GM19468 (cell line): Measurements from ENCODE around the gene TMUB1.
"Not testable (repeated sequence)": the region's sequence is repeated elsewhere in the genome, so short reads cannot be mapped to it uniquely, and the experiment has no call there.

Experiments used
- ATAC-seq: cut with Tn5 transposase; IDR thresholded peaks from one replicate; pipeline ENCODE4 v1.9.1; 2021; ENCODE audit warnings: mild to moderate bottlenecking, moderate library complexity, moderate number of reproducible peaks; ENCODE audit not compliant: unreplicated experiment; ENCODE audit errors: extremely low read depth

TMUB1 gene

DNA sequence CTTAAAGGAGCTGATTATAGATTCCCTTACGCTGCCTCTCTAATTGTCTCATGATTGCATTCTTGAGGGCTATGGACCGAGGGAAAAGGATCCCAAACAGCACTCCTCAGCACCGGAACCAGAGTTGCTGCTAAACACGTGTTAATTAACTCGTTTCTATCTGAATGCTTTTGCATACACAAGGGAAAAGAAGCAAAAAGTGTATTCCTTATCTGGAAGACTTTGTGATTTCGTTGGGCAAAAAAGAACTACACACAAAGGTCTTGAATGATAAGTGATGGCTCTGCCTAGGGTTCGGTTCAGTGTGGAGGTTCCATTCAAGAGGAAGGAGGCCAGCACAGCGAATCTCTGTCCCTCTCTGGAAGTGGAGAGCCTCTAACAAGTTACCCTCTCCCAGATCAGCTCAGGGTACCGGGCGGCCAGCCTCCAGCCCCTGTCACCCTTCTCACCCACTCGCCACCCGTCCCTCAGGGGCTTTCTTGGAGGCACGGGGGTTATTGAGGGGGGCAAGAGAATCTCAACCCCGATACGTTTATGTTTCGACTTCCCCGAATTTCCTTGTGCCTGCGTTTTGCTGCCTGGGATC, 24.4 kb downstream of the TMUB1 start:
- no peak for ATAC-seq

DNA sequence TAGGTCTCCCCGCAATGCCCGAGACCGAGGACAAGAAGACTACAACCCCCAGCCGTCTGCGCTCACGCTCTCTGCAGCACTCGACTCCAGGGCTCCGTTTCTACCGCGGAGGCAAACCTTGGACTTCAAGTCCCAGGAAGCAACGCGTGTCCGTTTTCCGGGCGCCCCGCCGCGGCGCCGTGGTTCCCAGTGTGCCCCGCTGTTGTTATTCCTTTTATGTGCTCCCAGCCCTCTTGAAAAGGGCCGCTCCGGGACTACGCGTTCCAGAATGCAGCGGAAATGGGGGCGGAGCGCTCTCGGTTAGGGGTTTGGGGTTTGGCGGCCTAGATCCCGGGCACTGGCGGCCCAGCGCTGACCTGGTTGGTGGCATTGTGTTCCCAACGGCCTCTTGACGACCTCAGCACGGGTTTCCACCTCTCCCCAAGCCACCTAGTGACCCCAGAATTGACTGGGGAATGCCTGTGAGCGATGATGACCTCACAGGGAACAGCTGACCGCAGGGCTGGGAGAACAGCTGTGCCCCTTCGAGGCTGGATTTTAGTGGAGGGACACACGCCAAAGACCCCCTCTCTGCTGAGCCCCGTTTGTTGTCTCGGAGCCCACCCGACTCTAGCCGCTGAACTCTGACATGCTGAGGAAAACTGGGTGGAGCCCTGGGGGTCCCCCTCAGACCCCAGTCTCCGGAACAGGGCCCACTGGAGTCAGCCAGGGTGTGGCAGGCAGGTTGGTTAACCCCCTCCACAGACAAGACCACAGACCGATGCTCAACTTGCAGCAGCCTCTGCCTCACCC, 25.1 kb downstream of the TMUB1 start:
- ATAC-seq, result peak; percentile 90

DNA sequence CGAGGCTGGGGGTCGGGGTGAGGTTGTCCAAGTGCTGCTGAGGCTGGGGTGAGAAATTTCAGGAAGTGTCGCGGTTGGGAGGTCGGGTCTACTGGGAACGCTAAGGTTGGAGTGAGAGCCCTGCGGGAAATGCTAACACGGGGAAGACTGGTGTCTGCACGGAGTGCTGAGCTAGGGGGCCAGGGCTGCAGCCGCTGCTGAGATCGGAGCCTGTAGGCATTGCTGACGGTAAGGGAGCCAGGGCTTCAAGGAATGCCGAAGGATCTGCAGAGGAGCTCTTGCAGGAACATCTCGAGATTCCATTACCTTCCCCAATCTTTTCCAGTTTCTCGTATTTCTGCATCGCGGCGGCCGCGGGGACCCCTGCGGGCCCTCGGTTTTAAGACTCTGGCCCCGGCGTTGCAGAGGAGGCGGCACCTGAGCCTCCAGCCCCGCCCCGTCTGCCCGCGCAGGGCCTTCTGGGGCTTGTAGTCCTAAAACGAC, 25.7 kb downstream of the TMUB1 start, which contains the start of gene CDK5:
CDK5 (minus strand) TSS at position 392 of the 483 bp plus-strand sequence; CDS start at position 343, 49 bp downstream.
- no peak for ATAC-seq

DNA sequence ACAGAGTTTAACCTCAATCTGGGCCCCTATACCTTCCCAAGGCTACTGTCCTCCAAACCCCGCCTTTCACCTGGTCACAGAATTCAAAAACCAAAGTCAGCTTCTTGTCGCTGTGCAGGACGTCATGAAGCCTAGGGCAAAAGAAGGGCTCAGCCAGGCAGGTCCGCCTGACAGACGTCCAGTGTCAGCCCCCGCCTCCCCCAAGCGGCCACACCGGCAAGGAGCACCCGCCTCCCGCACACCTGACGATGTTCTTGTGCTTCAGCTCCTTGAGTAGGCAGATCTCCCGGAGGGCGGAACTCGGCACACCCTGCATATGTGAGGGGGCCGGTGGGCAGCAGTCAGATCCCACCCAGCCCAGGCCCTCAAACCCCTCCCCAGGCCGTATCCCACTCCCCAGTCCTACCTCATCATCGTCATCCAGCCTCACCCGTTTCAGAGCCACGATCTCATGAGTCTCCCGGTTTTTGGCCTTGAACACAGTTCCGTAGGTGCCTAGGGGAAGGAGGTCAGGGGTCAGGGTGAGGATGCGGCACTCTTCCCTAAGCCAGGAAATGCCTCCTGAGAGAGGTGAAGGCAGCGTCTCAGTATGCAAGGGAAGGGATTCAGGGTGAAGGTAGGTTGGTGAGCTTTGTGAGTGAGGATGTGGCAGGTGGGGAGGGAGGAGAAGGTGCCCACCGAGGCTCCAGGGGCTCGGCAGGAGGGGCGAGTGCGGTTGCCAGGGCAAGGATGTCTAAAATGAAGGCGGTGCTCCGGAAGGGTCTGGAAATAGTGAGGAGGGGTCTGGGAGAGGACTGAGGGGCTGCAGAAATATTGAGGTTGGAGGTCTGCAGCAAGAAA, 26.4 kb downstream of the TMUB1 start:
- no peak for ATAC-seq

DNA sequence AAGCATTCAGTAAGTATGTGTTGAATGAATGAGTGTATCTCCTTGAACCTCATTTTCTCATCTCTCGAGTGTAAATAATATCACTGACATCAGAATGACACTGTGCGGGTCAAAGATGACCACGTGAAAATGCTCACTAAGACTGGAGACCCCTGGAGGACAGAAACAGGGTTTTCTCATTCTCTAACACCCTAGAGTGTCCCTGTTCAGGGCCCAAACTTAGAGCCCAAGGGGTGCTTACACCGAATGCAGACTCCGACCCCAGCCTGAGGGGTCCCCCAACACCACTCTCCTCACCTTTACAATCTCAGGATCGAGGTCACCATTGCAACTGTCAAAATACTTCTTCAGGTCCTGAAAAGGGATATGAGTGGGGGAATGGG, 27.0 kb downstream of the TMUB1 start:
- ATAC-seq, result no peak

DNA sequence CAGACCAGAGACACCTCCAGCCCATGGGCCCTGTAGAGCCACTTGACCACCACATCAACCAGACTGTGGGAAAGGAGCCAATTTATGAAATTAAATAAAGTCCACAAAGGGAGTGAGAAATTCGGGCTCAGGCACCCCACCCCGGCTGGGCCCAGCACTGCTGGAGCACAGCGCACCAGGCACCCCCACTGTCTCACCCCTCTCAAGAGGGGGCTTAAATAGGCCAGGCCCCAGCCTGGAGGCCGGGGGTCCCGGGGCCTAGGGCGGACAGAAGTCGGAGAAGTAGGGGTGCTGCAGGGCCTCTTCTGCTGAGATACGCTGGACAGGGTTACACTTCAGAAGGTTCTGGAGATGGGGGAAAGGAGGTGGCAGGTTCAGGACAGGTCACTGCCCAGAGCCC, 29.5 kb downstream of the TMUB1 start:
- no peak for ATAC-seq

DNA sequence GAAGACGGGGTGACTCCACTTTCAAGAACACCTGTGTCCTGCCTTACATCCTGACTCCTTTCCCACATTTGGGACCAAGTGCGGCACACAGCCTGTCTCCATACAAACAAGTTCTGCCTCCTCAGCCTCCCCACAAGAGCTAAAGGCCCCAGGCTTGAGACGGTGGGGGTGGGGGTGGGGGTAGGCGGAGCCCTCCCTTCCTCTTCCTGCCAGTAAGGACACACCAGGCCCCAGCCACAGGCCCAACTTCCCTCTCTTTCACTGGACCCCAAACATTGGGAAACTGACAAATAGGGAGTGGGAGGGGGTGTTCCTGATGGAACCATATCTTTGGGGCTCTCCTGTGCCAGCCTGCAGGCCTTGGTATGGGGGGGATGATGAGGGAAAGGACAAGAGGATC, 30.2 kb downstream of the TMUB1 start:
- ATAC-seq, result no peak

DNA sequence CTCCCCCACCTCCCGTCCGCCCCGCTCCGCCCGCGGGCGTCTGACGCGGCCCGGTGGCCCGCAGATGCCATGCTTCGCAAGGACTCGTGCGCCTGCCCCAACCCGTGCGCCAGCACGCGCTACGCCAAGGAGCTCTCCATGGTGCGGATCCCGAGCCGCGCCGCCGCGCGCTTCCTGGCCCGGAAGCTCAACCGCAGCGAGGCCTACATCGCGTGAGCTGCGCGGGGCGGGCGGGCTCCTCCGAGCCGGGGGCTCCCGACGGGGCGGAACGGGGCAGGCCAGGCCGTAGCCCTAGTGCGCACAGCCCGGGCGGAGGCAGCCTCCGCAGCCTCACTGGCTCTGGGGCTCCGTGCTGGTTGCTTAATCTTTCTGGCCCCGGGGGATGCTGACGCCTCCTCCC, 32.2 kb downstream of the TMUB1 start:
- no peak for ATAC-seq

DNA sequence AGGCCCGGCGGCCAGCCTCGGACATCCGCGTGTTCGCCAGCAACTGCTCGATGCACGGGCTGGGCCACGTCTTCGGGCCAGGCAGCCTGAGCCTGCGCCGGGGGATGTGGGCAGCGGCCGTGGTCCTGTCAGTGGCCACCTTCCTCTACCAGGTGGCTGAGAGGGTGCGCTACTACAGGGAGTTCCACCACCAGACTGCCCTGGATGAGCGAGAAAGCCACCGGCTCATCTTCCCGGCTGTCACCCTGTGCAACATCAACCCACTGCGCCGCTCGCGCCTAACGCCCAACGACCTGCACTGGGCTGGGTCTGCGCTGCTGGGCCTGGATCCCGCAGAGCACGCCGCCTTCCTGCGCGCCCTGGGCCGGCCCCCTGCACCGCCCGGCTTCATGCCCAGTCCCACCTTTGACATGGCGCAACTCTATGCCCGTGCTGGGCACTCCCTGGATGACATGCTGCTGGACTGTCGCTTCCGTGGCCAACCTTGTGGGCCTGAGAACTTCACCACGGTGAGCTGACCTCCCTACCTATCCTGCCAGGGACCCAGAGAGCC, 34.3 kb downstream of the TMUB1 start:
- no peak for ATAC-seq

DNA sequence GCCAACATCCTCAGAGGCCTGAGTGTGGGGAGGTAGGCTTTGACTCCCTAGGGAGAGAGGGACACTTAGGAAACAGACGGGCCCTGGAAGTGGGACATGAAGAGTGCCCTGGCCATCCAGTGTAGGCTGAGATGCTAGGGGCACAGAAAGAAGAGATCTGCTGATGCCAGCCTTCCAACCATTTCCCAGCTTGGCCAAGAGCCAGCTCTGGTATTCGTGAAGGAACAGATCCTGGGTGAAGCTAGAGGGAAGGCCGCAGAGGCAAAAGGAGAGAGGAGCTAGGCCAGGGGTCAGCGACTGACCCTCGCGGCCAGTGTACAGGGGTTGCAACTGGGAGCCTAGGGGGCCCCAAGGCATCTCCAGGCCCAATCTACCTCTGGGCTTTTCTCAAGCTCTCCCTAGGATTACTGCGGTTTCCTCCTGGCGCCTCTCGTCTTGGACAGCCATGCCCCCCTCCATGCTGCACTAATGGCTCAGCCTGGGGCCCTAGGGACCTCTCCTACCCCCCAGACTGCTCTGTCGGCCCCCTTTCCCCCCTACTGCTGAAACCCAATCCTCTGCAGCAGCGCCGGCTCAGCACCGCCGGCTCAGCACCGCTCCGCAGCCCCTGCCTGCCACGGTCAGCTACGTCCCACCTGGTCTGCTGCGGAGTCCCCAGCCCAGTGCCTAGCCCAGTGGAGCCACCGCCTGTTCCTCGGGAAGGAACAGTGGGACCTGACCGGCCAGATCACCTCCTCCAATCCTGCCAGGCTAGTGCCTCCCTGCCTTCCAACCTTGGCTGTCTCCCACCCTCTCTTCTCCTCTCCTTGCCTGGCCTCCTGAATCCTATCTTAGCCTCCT, 35.1 kb downstream of the TMUB1 start, which contains the start of gene ASIC3:
ASIC3 (plus strand) TSS at position 556 of the 840 bp plus-strand sequence. CDS start 355 bp downstream, outside the sequence.
- no peak for ATAC-seq

DNA sequence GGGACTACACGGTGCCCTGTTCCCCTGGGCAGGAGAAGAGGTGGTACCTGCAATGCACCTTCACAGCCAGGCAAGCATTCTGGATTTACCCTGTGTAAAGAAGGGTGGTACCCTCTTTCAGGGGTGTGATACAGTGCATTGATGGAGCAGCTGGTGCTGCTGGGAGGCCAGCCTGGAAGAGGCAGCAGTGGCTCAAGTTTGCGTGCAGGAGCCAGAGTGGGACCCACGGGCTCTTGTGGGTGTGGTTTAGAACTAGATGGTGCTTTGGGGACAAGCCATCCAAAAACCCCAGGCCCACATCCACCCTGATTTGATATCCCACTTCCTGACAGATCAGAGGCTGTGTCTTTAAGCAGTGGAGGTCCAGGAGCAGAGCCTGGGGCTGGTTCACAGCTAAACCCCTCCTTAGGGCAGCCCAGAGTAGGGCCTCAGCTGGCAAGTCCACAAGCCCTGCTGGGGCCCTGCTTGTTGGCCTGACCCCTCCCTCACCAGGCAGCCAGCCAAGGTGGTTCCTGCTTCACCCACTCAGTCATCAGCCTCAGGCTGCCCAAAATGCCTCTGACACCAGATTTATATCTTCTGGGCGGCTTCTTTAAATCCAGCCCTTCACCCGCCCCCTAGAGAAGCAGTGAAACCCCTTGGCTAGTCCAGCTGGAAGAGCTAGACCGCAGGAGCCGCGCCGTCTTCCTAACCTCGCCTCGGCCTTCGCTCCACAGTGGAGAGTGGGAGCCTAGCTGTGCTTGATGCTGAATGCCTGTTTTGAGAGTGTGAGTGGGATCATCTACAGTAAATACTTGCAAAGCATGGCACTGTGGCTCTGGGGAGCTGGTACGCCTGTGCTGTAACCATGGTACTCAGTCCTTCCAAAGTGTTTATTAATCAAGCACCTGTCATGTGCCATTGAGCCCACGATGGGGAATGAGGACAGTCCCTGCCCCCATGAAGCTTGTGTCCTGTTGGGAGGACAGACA, 36.4 kb downstream of the TMUB1 start:
- ATAC-seq, result no peak

DNA sequence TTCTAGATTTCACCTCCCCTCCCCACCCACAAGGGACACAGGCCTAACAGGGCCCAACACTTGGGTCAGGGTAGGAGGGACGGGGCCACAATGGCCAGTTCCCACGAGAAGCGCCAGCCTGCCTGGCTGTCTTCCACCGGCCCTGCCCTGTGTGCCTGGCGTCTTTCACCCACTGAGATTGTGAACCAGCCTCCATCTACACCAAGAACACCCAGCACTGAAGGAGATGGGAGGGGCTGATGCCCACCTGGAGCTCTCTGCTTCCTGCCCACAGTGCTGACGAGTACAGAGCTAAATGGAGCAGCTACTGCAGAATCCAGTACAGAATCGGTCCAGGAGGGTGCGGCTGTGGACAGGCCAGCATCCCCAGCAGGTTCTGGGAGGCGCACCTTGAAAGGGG, 37.3 kb downstream of the TMUB1 start:
- no peak for ATAC-seq

DNA sequence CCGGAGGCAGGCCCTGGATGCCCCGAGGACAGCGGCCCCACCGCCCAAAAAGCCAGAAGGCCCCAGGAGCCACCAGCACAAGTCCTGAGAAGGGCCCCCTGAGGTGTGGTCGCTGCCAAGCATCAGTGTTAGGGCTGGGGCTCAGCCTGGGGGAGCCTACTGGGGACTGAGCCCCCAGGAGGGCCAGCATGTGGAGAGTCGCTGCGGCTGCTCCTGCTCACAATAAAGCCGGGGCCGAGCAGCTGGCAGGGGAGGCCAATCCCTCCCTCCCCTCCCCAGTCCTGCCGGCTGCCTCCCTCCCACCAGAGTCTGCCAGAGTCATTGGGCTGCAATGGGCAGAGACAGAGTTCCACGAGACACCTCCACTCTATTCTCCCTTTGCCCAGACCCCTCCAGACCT, 38.0 kb downstream of the TMUB1 start:
- no peak for ATAC-seq

DNA sequence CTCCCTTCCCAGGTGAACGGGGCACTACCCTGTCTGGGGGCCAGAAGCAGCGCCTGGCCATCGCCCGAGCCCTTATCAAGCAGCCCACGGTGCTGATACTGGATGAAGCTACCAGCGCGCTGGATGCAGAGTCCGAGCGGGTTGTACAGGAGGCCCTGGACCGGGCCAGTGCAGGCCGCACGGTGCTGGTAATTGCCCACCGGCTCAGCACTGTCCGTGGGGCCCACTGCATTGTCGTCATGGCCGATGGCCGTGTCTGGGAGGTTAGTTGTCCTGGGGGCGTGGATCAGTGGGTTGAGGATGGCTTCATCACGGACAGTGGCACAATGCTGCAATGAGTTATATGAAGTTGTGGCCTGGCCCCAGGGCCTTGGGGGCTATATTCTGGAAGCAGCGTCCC, 39.3 kb downstream of the TMUB1 start:
- ATAC-seq, result no peak

DNA sequence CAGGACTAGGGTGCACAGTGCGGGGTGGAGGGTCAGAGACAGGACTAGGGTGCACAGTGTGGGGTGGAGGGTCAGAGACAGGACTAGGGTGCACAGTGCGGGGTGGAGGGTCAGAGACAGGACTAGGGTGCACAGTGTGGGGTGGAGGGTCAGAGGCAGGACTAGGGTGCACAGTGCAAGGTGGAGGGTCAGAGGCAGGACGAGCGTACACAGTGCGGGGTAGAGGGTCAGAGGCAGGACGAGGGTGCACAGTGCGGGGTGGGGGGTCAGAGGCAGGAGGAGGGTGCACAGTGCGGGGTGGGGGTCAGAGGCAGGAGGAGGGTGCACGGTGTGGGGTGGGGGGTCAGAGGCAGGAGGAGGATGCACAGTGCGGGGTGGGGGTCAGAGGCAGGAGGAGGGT, 39.8 kb downstream of the TMUB1 start:
- ATAC-seq, result not testable (repeated sequence)

DNA sequence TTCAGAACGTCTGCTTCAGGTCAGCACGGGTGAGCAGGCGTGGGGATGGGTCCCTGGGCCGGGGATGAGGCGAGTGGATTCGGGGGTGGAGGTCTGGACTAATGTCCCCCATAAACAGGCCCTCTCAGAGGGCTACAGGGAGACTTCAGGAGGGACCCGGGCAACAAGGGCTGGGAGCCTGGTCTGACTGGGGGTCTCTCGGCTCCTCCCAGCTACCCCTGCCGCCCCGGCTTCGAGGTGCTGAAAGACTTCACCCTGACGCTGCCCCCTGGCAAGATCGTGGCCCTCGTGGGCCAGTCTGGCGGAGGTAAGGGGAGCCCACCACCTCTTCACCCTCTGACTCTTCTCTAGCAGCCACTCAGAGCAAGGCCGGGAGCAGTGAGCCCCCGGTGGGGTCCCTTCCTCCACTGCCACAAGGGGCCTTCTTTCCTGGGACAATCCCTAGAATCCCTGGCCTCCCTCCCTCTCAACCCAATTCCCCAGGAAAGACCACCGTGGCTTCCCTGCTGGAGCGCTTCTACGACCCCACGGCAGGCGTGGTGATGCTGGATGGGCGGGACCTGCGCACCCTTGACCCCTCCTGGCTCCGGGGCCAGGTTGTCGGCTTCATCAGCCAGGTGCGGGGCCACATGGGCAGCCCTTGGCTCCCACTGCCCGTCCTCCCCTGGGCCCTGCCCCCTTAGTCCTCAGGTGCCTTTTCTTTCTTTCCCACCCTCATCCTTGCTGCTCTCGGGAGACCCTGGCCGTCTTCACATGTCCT, 42.5 kb downstream of the TMUB1 start:
- no peak for ATAC-seq

DNA sequence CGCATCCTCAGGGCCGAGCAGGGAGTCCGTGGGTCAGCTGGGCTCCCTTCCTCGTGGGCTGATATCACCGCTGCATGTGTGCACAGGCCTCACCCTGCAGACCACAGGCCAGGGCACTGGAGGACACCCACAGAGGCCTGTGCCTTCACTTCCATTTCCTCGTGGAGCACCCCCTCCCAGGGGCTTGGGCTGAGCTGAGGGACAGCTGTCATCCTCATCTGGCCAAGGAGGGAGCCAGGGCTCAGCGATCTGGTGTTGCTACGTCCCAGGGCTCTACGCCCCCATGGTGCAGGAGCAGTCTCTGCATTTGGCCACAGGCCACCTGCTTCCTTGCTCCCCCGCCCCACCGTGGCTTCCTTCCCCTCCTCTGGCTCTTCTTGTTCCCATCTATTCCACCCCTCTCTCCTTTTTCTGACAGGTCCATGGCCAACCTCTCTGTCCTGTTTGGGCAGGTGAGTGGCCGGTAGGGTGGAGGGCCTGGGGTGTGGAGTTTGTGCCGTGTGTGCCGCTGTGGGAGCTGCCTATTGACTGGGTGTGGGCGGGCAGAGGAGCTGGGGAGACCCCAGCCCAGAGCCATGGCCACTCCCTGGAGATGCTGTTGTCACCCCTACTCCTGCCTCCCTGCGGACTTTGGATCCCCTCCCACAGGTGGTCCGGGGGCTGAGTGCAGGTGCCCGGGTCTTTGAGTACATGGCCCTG, 43.3 kb downstream of the TMUB1 start:
- no peak for ATAC-seq
